HG03135 (cell line): ENCODE results near the gene PRKG1.
"Not testable (repeated sequence)": the region's sequence is repeated elsewhere in the genome, so short reads cannot be mapped to it uniquely, and the experiment has no call there.

ENCODE experiments used
- ATAC-seq: cut with Tn5 transposase; IDR thresholded peaks from one replicate; pipeline ENCODE4 v1.9.1; 2021; ENCODE audit warnings: mild to moderate bottlenecking, moderate library complexity; ENCODE audit not compliant: unreplicated experiment

The PRKG1 gene

DNA sequence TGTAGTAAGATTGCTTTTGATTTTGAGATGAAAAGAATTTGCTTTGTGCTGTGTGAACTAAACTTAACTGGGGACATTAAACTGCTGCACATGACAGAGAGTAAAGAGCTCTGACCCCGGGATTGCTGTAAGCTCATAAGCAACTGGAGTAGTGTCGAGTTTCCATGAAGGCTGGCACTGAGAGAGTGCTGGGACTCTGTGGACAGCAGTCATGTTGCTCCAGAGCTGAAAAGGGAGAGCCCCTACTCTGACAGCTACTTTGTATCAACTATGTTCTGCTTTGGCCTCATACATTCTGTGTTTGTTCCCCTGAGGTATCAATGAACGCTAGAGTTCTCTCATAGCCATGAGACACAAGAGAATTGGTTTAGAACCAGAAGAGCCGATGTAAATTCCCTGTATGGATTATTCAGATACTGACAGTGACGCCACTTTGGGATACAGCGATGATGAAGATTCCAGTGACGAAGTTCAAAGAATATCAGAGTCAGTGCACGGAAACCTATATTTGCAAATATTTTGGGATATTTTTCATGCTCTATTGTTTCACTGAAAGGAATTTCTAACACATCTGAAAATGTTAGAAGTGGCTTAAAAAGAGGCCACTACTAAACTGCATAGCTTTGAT is 1053.9 kb downstream of the PRKG1 start:
- no peak for ATAC-seq

GRCh38 chr10:52129410-52130178 is 1055.3 kb downstream of the PRKG1 start:
- no peak for ATAC-seq

DNA sequence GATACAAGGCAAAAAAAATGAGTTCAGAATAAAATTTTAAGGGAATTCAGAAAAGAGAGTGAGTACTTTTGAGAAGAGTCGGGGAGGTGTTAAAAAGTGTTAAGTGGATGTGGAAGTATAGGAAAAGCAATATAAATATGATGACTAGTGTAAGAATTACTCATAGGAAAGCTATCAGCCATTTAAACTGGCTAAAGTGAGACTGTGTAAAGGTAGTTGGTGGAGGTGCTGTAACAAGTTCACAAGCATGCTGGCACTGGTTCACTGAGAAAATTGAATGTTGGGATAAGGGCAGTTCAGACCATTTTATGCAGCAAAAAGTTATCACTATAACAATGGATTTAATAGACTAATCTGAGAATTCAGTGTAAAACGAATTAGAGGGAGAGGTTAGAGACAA is 1060.8 kb downstream of the PRKG1 start:
- ATAC-seq, result no peak

DNA sequence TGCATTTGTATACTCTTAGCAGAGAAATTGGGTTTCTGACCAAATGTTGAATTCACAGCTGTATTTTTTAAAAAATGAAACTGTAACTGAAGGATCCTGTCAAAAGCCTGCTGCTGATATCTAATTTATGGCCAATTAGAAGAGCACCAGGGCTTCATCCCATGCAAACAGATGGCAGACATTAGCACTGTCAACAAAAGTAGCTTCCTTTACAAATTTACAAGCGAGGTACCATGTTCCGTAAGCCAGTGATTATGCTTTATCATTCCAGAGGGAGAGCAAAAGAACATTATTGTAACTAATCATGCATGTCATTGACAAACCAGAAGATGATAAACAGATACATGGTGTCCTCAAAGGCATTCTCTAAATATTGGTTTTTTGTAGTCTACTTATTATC is 1062.6 kb downstream of the PRKG1 start:
- no peak for ATAC-seq

GRCh38 chr10:52143338-52143737 is 1069.1 kb downstream of the PRKG1 start:
- no peak for ATAC-seq

- ATAC-seq, result no peak
Observed at GRCh38 chr10:52145636-52146035, 1071.3 kb downstream of the PRKG1 start.

DNA sequence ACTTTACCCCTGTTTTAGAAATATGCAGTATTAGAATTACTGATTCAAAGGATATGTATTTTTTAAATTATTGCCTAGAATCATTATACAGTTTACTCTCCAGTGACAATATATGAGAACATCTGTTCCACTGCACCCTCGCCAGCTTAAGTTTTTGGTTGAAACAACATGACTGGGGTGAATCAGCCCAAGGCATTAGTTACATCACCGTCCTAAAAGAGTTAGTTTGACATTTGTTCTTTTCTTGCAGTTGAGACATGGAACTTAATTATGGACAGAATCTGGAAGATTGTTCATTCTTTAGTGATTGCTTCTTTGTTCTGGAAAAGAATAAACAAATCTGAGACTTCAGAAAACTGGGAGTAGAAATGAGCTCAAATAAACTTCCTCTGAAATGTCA is 1072.5 kb downstream of the PRKG1 start:
- no peak for ATAC-seq

GRCh38 chr10:52170776-52171175 is 1096.5 kb downstream of the PRKG1 start:
- ATAC-seq, result no peak

DNA sequence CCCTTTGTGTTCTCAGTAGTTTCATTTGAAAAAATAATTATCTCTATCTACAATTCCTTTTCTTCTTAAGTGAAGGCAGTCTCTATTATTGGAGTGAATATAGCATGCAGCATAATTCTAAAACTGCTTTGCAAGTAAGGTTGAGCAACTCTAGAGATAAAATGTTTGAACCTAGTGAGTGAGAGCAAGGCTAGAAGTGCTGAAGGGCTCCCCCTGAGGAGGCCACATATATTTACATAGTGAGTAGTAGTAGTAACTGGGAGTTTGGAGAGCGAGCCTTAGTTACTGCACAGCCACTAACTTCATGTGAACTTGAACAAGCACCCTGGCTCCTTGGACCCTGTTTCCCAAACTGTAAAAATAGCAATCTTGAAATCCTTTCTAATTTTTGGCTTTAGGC is 1098.3 kb downstream of the PRKG1 start:
- no peak for ATAC-seq

GRCh38 chr10:52185256-52185655 is 1111.0 kb downstream of the PRKG1 start:
- ATAC-seq, result no peak

DNA sequence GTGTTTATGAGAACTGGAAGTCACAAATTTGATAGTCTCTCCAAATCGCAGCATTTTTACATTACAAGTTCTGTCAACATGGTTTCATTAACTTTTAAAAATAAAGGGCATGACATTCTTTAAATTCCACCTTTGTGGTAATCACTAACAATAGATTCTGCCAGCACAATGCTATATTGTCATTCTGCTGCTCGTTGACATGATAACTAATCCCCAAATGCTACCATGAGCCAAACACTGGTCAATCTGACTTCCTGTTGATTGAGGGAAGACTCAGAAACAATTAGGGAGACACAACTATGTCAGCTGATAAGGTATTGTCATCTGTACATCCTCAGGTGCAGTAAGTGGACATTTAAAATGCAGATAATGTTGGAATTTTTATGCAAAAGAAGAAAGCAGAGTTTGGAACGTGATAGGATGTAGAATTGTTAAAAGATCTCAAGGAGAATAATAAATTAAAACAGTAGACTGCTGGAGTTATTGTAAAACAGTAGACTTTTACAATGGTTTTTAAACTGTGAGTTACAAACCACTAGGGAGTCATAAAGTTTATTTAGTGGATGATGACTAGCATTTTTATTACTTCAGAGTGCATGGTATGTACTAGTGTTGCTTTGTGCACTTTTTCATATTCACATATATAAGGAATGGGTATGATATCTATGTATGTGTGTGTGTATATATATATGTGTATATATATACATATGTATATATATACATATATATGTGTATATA is 1113.4 kb downstream of the PRKG1 start:
- no peak for ATAC-seq

GRCh38 chr10:52191049-52191448 is 1116.8 kb downstream of the PRKG1 start:
- no peak for ATAC-seq

DNA sequence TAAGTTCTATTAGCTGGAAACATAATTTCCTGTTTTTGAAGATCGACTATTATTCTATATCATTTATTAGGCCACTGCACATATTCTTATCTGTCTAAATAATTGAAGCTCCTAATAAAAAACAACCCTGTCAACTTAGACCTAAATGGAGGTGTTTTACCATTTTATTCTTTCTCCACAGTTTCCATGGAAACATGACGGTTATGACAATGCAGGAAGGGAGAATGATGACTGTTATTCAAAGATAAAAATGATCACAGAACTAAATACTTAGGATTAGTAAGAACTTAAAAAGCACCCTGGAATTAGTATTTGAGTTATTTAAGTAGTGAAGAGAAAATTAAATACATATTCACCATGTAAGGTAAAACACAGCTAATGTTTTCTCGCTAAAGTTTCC is 1119.9 kb downstream of the PRKG1 start:
- no peak for ATAC-seq

DNA sequence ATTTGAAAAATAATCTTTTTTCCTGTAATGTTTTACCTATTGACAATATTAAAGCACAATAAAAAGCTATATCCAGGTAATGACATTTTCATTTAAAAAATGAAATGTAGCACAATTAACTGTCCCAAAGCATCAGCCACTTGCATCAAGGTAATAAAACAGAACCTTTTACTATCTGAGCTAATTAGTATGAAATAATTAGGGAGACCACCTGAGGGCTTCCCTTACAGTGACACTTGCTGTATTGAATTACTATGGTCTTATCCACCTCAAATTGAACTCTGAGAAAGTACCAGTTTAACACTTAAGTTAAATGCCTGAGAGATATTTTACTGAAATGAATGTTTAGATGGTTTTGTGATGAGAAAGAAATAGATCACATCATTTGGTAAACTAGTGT is 1120.4 kb downstream of the PRKG1 start:
- ATAC-seq, result no peak

- no peak for ATAC-seq
Observed at GRCh38 chr10:52197098-52197497, 1122.8 kb downstream of the PRKG1 start.

DNA sequence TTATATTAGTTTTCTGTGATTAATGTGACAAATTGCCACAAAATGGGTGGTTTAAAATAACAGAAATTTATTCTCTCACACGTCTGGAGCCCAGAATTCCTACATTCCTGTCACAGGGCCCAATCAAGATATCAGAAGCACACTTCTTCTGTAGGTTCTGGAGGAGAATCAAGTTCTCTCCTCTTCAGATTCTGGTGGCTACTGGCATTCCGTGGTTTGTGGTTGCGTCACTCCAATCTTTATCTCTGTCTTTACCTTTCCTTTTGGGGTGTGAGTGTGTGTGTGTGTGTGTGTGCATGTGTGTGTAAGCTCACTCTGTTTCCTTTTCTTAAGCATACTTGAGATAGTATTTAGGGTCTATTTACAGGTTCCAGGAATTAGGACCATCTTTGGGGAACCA is 1124.3 kb downstream of the PRKG1 start:
- ATAC-seq, result no peak

GRCh38 chr10:52204906-52205305 is 1130.6 kb downstream of the PRKG1 start:
- not testable (repeated sequence) for ATAC-seq

DNA sequence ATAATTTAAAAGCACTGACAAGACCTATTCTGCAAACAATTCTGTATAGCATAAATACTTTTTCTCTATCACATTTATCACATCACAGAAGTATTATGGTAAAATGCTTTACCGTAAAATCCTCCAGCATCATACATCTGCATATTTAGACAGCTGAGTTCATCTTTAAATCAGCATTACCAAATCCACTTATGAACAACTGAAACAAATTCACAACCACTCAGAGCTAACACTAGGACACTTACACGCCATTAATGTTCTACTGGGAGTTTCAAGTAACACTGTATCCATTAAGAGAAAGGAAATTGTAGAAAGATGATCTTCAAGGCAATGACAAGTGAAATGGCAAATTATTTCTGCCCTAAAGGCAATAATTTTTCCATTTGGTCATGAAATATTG is 1134.1 kb downstream of the PRKG1 start:
- ATAC-seq, result no peak

GRCh38 chr10:52210161-52210560 is 1135.9 kb downstream of the PRKG1 start:
- no peak for ATAC-seq

GRCh38 chr10:52212062-52212461 is 1137.8 kb downstream of the PRKG1 start:
- no peak for ATAC-seq

GRCh38 chr10:52212802-52213201 is 1138.5 kb downstream of the PRKG1 start:
- no peak for ATAC-seq

DNA sequence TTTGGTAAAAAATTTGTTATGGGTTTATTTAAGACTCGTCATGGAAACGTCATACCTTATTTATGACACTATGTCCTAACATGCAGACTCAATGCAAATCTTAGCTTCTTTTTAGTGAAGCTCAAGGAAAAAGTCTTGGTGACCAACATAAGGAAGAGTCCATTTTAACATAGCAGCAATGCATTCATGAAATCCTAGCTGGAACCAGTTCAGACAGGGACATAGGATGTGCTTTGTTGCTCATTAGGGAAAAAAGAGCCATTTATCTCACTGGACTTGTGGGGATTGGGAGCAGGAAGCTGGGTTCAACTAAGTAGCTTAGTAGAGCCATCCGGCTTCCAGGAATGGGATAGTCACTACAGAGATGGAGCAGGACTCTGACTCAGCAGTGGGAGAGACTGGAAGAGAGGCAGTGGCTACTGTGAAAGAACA is 1139.0 kb downstream of the PRKG1 start:
- no peak for ATAC-seq
